Naive thymus-derived CD4-positive, alpha-beta T cell (primary cell): ENCODE data around the gene UGGT1. TPM values are rescaled to one million over a fixed set of nuclear protein-coding genes. Genes with fewer than 3 reads are reported as not detected.

Experiments used
- ATAC-seq: fragments of 150-1000 bp; cut with Tn5 transposase; 2 replicates; pipeline ENCODE4 v1.10.0; 2021; ENCODE audit warnings: mild to moderate bottlenecking, moderate library complexity
- CTCF ChIA-PET: fragments of 350-600 bp; sonication (Branson Sonifier 250); formaldehyde crosslinking; loops from one replicate; lab custom pipeline; 2021; ENCODE audit warnings: antibody characterized with exemption; lab: Charles Lee
- POLR2A ChIA-PET: fragments of 350-600 bp; sonication (Branson Sonifier 250); formaldehyde crosslinking; loops from one replicate; lab custom pipeline; 2021; ENCODE audit warnings: antibody characterized with exemption, inconsistent platforms; lab: Charles Lee
- DNase-seq, 9 donors: peaks; one replicate each; pipeline versions ENCODE4 v3.0.0 to v3.0.0-alpha.2; 2020 to 2022; ENCODE audit warnings: mixed read lengths in 1 of 9
- H3K27ac ChIP-seq: one replicate; pipeline ENCODE4 v1.7.0; 2013; ENCODE audit warnings: mild to moderate bottlenecking, low read depth, low read length, moderate library complexity
- H3K27me3 ChIP-seq, 2 donors: one replicate each; pipeline ENCODE4 v1.7.0; 2013; ENCODE audit warnings: low read length in 2 of 2, mild to moderate bottlenecking in 2 of 2, moderate library complexity in 2 of 2; ENCODE audit not compliant: control insufficient read depth in 2 of 2, insufficient read depth in 2 of 2
- H3K36me3 ChIP-seq, 3 experiments: 1 replicate in 2 of 3; 2 replicates in 1 of 3; pipeline ENCODE4 v1.7.0; 2013; ENCODE audit warnings: low read length in 3 of 3, mild to moderate bottlenecking in 3 of 3, moderate library complexity in 1 of 3; ENCODE audit not compliant: insufficient read depth in 3 of 3, control insufficient read depth in 2 of 3
- H3K4me1 ChIP-seq, 2 donors: one replicate each; pipeline ENCODE4 v1.7.0; 2013; ENCODE audit warnings: low read length in 2 of 2, mild to moderate bottlenecking in 2 of 2, moderate library complexity in 1 of 2; ENCODE audit not compliant: control insufficient read depth in 2 of 2, insufficient read depth in 2 of 2
- H3K4me3 ChIP-seq: 2 replicates; pipeline ENCODE4 v1.7.0; 2013; ENCODE audit warnings: mild to moderate bottlenecking, low read length
- H3K9me3 ChIP-seq, 3 experiments: 1 replicate in 2 of 3; 2 replicates in 1 of 3; pipeline ENCODE4 v1.7.0; 2013; ENCODE audit warnings: low read length in 3 of 3; ENCODE audit not compliant: control insufficient read depth in 2 of 3
- H3K27ac Mint-ChIP-seq, 9 donors: one replicate each; pipeline ENCODE4 v1.8.0; 2020 to 2022; ENCODE audit warnings: mixed read lengths in 9 of 9, mild to moderate bottlenecking in 8 of 9, moderate library complexity in 5 of 9, inconsistent platforms in 2 of 9
- H3K27me3 Mint-ChIP-seq, 5 donors: one replicate each; pipeline ENCODE4 v1.8.0; 2021 to 2022; ENCODE audit warnings: mixed read lengths in 5 of 5, mild to moderate bottlenecking in 1 of 5
- H3K36me3 Mint-ChIP-seq, 5 donors: one replicate each; pipeline ENCODE4 v1.8.0; 2020 to 2022; ENCODE audit warnings: mixed read lengths in 5 of 5, mild to moderate bottlenecking in 3 of 5, inconsistent platforms in 1 of 5
- H3K4me1 Mint-ChIP-seq, 7 donors: one replicate each; pipeline ENCODE4 v1.8.0; 2020 to 2022; ENCODE audit warnings: mixed read lengths in 7 of 7, mild to moderate bottlenecking in 3 of 7, inconsistent platforms in 1 of 7
- H3K4me3 Mint-ChIP-seq, 10 donors: one replicate each; pipeline ENCODE4 v1.8.0; 2020 to 2022; ENCODE audit warnings: mild to moderate bottlenecking in 10 of 10, mixed read lengths in 10 of 10, moderate library complexity in 6 of 10, inconsistent platforms in 2 of 10
- H3K9me3 Mint-ChIP-seq, 11 donors: one replicate each; pipeline ENCODE4 v1.8.0; 2020 to 2022; ENCODE audit warnings: mixed read lengths in 11 of 11, mild to moderate bottlenecking in 4 of 11, inconsistent platforms in 1 of 11, moderate library complexity in 1 of 11
- intact Hi-C, 2 donors: fragments of 100-400 bp; cut with micrococcal nuclease; formaldehyde crosslinking; loops; one replicate each; pipeline ENCODE4 v1.15.1; 2023
- polyA plus RNA-seq, 2 donors: library from polyadenylated mRNA; unstranded; fragments of 300-500 nt; fragmentation: Illumina TruSeq; gene quantifications; one replicate each; pipeline ENCODE4 v1.2.3, GENCODE V29; 2021
- total RNA-seq, 6 experiments: library from RNA in 5 of 6; stranded (reverse) in 5 of 6; gene quantifications; 1 replicate in 5 of 6; 2 replicates in 1 of 6; pipeline ENCODE4 v1.2.3 and lab custom pipeline; 2021 to 2026

The UGGT1 gene
- total and polyA plus RNA-seq, 7 experiments from 2014 or later: 11.6 to 75.6 (median 42.7) TPM

- Mint-ChIP-seq H3K36me3 (no peaks in the 10 kb centered on the region), H3K27me3 (peaks cover 0 to 10% (median 4%) of the 10 kb centered on the region in 5 donors), H3K4me3 (no peak overlapping the region), H3K27ac (no peak overlapping the region), H3K9me3 (no peaks in the 10 kb centered on the region), H3K4me1 (peaks cover 0 to 6% (median 4%) of the 10 kb centered on the region in 7 donors)
- intact Hi-C loops: loop anchor here in 1 of 2 donors (10.0 kb wide), 1 partner anchor 342 kb away; no protein-coding TSS in a partner anchor
- POLR2A ChIA-PET: interaction anchor here (0.6 kb wide), 1 partner anchor 40 kb away, joined by 5 read pairs; no protein-coding TSS in a partner anchor
- Histone ChIP-seq H3K36me3 (no peaks in the 10 kb centered on the region), H3K27ac (no peak overlapping the region), H3K9me3 (no peaks in the 10 kb centered on the region), H3K4me3 (no peak overlapping the region), H3K27me3 (no peaks in the 10 kb centered on the region), H3K4me1 (no peaks in the 10 kb centered on the region)
- DNase-seq (no peak), ATAC-seq (no peak)
- CTCF ChIA-PET: no interaction called here
These were observed 145.6 kb downstream of the UGGT1 start for GRCh38 chr2:128236491-128237035.

GRCh38 chr2:128237081-128237534 lies 146.1 kb downstream of the UGGT1 start:
- no peak overlapping the region for H3K27ac ChIP-seq
- no peaks in the 10 kb centered on the region for H3K36me3 ChIP-seq
- Mint-ChIP-seq H3K36me3 (no peaks in the 10 kb centered on the region), H3K27me3 (peaks cover 0 to 8% (median 4%) of the 10 kb centered on the region in 5 donors), H3K4me1 (peaks cover 0 to 6% (median 4%) of the 10 kb centered on the region in 7 donors), H3K9me3 (no peaks in the 10 kb centered on the region), H3K27ac (no peak overlapping the region), H3K4me3 (no peak overlapping the region)
- intact Hi-C loops: loop anchor here in 1 of 2 donors (10.0 kb wide), 1 partner anchor 342 kb away; no protein-coding TSS in a partner anchor
- POLR2A ChIA-PET: interaction anchor here (0.6 kb wide), 1 partner anchor 39 kb away, joined by 5 read pairs; no protein-coding TSS in a partner anchor
- no peaks in the 10 kb centered on the region for H3K27me3 ChIP-seq
- H3K4me1 ChIP-seq: no peaks in the 10 kb centered on the region
- ATAC-seq (no peak), DNase-seq (no peak)
- CTCF ChIA-PET: no interaction called here
- H3K4me3 ChIP-seq: no peak overlapping the region
- H3K9me3 ChIP-seq: no peaks in the 10 kb centered on the region

- Histone ChIP-seq H3K4me3 (no peak overlapping the region), H3K27me3 (no peaks in the 10 kb centered on the region), H3K4me1 (no peaks in the 10 kb centered on the region), H3K9me3 (no peaks in the 10 kb centered on the region), H3K27ac (no peak overlapping the region), H3K36me3 (no peaks in the 10 kb centered on the region)
- ChIA-PET CTCF (no interaction called here), POLR2A (no interaction called here)
- Mint-ChIP-seq H3K36me3 (no peaks in the 10 kb centered on the region), H3K4me1 (peaks cover 0 to 6% (median 3%) of the 10 kb centered on the region in 7 donors), H3K27ac (no peak overlapping the region), H3K27me3 (peaks cover 0 to 8% (median 4%) of the 10 kb centered on the region in 5 donors), H3K4me3 (no peak overlapping the region), H3K9me3 (no peaks in the 10 kb centered on the region)
- intact Hi-C loops: loop anchor here in 1 of 2 donors (10.0 kb wide), 1 partner anchor 343 kb away; no protein-coding TSS in a partner anchor
- ATAC-seq: no peak
- no peak for DNase-seq
These were observed 147.1 kb downstream of the UGGT1 start for GRCh38 chr2:128237911-128238697.

GRCh38 chr2:128241896-128242295 lies 150.9 kb downstream of the UGGT1 start:
- Mint-ChIP-seq H3K27ac (no peak overlapping the region), H3K36me3 (no peaks in the 10 kb centered on the region)
- intact Hi-C loops: no loop called here

More at GRCh38 chr2:128241896-128242295, 150.9 kb downstream of the UGGT1 start:
- DNase-seq (no peak), ATAC-seq (no peak)
- Mint-ChIP-seq H3K4me3 (no peak overlapping the region), H3K27me3 (peaks cover 0 to 14% (median 4%) of the 10 kb centered on the region in 5 donors), H3K9me3 (no peaks in the 10 kb centered on the region), H3K4me1 (peaks cover 0 to 15% (median 13%) of the 10 kb centered on the region in 7 donors)
- Histone ChIP-seq H3K27me3 (no peaks in the 10 kb centered on the region), H3K4me3 (no peak overlapping the region), H3K36me3 (no peaks in the 10 kb centered on the region), H3K4me1 (no peaks in the 10 kb centered on the region), H3K27ac (no peak overlapping the region), H3K9me3 (no peaks in the 10 kb centered on the region)
- ChIA-PET POLR2A (no interaction called here), CTCF (no interaction called here)

Other genes with a start within 250 kb of the UGGT1 start
- gene POLR2D, start 233.0 kb upstream of the UGGT1 start, total RNA-seq: 10 to 100 TPM; 22.9 to 45.6 (median 30.7) TPM
- 10 to 100 TPM; 41.0 to 42.1 TPM for gene POLR2D, start 233.0 kb upstream of the UGGT1 start, polyA plus RNA-seq
- 10 to 100 TPM; 10.5 to 17.2 (median 15.1) TPM for gene AMMECR1L, start 205.2 kb upstream of the UGGT1 start, total RNA-seq
- 10 to 100 TPM in 1 of 2 donors, 1 to 10 TPM in 1; 4.4 to 10.4 TPM for gene AMMECR1L, start 205.2 kb upstream of the UGGT1 start, polyA plus RNA-seq
- 10 to 100 TPM; 29.9 to 38.0 (median 30.9) TPM for gene SAP130, start 63.1 kb upstream of the UGGT1 start, total RNA-seq
- gene SAP130, start 63.1 kb upstream of the UGGT1 start, polyA plus RNA-seq: 10 to 100 TPM in 1 of 2 donors, 1 to 10 TPM in 1; 6.7 to 17.3 TPM
- gene HS6ST1, start 227.7 kb downstream of the UGGT1 start, total RNA-seq: 10 to 100 TPM; 10.3 to 14.3 (median 13.1) TPM
- gene HS6ST1, start 227.7 kb downstream of the UGGT1 start, polyA plus RNA-seq: 1 to 10 TPM; 1.6 to 4.3 TPM